Skin of body (tissue), 2 donors: ENCODE data around the gene USP21. TPM values are rescaled to one million over a fixed set of nuclear protein-coding genes. Genes with fewer than 3 reads are reported as not detected.
A peak's percentile ranks its signal among the peaks of the same experiment; 100 is the strongest.

Experiments
- DNase-seq: peaks from one replicate; lab custom pipeline; 2025; lab: John Stamatoyannopoulos, UW
- total RNA-seq: library from RNA; depleted of rRNA; stranded (reverse); fragments of >200 nt; gene quantifications from one replicate; pipeline ENCODE4 v1.2.3, GENCODE V29; 2014

The USP21 gene
- total RNA-seq, 1 donor from 2014 or later = 8.4 TPM

DNA sequence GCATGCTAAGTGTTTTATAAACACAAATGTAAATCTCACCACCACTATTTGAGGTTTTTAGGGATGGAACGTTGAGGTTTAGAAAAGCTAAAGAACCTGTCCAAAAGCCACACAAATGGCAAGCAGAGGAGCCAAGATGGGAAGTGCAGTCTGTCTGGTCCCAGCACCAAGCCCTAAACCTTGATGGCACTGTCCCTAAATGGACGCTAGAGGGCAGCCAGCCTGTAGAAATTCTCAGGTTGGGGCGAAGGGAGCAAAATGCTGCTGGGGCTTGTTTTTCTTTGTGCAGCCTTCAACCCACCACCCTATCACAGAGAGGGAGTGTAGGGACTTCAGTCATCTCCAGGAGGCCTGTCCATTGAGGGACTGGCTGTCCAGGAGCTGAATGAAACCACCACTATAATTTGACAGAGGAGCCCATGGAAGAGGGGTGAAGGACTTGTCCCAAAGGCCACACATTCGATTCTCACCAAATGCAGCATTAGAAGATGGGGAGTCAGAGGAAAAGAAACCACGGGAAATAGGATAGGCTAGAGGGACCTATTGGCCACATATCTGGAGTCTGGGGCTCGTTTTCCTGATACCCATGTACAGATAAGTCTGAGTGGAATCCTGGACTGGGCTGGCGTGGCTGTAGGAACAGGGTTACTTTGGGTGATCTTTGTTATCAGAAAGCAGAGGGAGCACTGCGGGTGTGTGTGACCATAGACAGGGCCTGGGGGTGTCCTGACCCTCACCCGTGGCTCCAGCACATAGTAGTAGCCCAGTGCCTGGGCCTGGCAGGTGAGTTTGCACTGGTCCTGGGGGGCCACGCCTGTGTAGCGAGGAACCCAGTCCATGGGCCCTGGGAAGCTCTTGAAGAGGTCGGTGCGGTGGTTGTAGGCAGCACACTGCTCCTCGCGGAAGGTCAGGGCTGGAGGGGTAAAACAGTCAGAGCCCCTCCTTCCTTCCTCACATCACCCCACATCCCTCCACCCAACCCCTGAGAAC lies 33.5 kb downstream of the USP21 start:
- peak; percentile 46 for DNase-seq

DNA sequence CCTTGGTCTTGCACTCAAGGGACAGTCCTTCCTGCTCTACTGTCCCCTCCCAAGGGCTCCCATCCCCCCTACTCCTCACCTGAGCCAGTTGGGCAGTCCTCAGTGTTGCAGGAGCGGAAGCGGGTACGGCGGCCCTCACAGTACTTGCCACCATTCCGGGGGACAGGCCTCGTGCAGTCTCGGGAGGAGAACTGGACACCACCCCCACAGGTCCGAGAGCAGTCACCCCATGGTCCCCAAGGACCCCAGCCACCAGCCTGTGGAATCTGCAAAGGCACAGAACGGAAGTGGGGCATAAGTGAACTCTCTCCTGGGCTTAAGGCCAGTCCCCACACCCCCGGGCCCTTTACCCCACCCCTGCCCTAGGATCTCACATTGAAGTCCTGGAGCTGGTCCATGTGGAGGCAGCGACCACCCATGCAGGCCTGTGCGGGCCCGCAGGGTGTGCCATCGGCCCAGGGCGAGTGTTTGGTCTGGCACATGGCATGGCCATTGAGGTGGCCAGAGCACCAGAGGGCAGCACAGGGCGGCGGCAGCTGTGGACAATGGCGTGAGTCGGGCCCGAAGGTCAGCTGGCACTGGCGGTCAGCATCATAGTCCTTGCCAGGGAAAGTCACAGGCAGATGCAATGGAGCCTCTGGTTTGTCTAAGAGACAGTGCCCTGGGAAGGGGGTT lies 34.4 kb downstream of the USP21 start:
- no peak for DNase-seq

DNA sequence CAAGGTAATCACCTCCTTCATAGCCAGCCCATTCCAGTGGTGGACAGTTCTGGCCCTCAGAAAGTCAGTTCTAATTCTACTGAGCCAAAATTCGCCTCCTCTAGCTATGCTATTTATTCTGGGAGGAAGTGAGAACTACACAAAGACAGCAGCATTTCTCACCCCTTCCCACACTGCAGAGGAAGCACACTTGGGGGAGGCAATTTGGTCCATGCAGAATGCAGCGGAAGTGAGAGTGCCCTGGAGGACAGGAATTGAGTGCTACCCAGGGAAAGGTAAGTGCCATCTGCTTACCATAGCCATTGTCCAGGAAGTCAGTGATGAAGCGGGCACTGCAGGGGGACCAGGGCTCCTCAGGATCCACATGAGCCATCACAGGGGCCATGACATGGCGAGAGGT lies 35.9 kb downstream of the USP21 start:
- no peak for DNase-seq

DNA sequence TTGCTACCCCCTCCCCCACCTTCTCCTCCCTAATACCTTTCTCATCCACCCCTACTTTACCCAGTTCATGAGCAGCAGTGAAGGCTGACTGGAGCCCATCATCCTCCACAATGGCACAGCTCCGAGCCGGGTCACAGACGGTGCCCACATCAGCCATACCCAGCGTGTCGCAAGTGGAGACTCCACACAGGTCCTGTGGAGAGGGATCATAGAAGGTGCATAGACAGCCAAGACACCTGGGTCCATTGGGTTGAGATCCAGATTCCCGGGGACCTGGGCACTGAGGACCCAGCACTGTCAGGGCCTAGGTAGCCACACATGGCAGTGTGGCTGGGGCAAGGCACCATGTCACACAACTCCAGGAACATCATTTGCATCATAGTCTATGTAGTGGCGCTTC lies 36.8 kb downstream of the USP21 start:
- DNase-seq = no peak

DNA sequence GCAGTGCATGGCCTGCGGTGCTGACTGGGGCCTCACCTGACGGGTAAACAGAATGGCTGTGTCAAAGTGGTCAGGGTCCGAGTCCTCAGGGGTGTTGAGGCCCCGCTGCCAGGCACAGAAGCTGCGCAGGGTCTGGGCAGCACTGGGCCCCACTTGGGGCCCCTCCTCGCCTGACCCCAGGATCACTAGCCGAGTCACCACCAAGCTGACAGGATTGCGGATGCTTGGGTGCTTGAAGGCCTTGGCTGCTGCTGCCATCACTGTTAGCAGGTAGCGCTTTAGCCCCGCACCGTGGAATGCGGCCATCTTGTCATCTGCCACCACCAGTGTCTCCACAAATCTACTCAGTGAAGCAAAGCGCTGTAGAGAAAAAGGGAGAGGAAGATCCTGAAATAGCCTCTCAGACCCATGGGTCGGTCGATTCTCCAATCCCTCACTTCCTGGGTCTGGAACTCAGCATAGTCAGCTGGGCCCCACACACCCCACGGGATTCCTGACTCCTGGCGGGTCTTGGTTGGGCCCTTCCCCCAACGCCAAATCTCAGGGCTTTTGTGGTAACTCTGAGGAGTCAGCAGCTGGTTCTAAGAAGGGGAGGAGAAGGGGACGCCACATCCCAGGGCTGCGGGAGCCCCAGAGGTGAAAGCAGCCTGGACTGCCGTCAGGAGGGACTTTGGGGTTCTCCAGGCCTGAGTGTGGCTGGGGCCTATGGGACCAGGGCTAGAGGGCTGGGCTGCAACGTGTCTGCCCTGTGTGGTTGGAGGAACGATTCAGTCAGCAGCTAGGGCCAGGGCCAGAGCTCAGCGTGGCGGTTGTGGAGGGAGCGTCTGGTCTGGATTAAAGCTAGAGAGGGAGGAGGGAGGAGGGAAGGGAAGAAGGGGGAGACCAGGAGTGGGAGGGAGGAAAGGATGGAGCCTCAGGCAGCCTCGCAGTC lies 37.5 kb downstream of the USP21 start:
- DNase-seq = peak; percentile 86

DNA sequence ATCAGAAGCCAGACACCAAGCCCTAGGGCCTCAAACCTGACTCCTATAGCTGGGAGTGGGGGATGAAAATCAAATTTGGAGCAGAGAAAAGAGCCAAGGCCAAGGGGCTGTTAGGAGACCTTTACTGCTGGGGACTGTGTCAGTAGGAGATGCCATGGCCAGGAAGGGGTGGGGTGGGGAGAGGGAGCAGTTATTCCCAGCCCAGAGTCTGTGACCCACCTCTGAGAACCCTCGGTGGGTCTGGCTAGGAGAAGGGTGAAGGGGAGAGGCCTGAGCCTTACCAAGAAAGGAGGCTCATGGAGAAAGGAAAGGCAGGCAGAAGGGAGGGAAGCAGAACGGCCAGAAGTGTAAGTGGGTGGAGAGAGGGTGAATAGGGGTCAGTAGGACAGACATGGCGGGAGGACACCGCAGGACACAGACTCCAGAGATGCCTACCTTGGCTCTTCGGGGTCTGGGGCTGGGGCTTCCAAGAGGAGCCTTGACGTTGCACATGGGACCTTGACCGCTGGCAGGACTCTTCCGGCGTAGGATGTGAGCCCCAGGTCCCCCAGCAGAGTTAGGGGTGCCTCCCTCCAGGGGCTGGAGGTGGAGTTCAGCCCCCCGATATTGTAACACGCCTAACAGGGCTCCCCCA lies 38.4 kb downstream of the USP21 start:
- no peak for DNase-seq

DNA sequence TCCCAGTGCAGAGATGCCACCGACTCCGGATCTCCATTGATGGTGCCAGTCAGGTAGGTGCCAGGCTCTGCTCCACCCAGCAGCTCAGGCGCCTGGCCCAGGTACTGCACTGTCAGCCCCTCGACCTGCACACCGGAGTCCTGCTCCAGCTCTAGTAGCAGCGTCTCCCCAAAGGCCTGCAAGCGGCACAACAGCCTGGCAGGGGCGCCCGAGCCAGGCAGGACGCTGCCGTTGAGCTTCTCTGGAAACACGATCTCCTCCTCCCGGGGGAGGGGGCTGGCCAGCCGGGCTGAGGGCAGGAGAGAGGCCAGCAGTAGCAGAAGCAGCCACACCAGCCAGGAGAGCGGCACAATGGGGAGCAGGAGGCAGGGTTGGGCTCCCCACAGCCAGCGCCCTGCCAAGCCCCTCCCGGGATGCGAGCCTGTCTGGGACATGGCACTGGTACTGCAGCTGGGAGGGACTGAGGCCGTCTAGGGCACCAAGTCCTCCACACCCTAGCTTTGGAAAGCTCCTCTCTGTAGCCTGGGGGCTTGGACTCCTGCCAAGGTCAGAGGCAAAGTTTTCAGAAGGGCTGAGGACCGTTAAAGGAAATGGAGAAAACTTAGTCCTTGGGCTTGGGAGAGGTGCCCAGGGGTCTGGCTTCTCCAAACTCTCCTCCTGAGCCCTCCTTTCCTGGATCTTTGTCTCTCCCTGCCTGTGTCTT lies 39.0 kb downstream of the USP21 start:
- DNase-seq = peak; percentile 60

DNA sequence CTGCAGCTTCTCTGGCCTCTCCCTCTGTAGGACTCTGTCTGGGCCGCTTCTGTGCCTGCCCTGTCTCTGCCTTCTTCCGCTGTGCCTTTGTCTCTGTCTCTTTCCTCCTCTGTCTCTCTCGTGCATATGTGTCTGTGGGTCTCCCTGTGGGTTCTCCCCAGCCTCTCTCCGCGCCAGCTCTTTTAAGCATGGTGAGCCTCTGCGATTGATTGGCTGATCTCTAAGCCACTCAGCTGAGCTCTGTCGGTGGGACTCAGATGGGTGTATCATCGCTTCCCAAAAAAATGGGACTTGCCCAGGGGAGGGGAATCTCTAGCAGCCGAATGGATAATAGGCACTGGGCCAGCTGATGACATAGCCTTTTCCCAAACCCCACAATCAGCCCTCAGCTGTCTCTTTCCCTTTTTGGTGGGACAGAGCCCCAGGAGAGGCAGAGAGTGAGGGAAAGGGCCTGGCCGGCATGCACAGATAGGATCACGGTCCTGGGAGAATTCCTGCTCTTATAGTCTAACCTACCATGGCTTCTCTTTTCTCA lies 39.7 kb downstream of the USP21 start, which contains the start of gene ADAMTS4:
TSS of gene ADAMTS4 (minus strand) at position 158 of the 535 bp plus-strand sequence. CDS start 427 bp downstream, outside the sequence.
- peak; percentile 98 for DNase-seq

DNA sequence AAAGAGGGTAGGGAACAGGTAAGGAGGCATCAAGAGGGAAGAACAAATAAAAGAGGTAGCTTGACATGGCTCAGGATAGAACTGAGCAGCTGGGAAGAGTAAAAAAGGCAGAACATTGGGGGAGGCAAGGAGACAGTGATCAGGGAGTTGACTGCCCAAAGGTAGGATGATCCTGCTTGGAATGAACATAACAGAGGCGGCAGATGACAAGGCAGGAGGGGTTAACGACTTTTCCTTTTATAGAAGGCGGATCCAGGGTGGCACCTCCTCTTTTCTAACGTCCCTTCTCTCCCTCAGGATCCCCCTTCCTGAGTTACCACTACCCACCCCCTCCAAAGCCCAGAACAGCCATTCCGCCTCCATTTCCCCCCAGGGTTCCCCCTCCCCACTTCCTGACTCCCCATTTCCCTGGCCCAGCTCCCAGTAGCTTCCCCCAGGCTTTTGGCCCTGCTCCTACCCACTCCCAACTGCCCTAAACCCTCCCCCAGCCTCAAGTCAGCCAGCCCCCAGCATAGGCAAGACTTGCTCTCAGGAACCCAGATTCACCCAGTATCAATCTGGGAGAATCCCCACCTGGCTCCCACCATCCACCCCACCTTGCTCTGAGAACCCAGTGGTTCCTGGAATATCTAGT lies 40.3 kb downstream of the USP21 start:
- peak; percentile 18 for DNase-seq

DNA sequence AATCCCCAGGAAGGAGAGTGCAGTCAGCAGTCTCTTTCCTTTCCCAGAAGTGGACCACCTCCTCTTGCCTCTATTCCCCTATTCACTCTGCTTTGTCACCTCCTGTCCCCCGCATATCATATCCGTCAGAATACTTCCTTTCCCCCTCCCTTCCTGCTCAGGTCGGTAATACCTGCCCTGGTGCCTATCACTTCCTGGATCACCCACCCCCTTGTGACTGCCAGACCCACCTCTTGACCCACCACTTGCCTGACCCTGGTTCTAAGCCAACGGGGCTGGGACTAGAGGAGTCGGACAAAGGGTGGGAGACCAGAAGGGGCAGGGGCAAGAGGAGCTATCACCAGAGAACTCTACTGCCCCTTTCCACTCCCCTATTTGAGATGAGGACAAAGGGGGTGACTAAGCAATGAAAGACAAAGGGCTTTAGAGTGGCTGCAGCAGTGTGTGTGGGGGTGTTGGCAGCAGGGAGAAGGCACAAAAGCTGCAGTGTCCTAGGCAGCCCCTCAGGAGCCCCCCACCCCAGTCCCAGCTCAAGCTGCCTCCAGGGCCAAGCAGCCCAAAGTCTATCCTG lies 41.2 kb downstream of the USP21 start:
- DNase-seq = no peak

DNA sequence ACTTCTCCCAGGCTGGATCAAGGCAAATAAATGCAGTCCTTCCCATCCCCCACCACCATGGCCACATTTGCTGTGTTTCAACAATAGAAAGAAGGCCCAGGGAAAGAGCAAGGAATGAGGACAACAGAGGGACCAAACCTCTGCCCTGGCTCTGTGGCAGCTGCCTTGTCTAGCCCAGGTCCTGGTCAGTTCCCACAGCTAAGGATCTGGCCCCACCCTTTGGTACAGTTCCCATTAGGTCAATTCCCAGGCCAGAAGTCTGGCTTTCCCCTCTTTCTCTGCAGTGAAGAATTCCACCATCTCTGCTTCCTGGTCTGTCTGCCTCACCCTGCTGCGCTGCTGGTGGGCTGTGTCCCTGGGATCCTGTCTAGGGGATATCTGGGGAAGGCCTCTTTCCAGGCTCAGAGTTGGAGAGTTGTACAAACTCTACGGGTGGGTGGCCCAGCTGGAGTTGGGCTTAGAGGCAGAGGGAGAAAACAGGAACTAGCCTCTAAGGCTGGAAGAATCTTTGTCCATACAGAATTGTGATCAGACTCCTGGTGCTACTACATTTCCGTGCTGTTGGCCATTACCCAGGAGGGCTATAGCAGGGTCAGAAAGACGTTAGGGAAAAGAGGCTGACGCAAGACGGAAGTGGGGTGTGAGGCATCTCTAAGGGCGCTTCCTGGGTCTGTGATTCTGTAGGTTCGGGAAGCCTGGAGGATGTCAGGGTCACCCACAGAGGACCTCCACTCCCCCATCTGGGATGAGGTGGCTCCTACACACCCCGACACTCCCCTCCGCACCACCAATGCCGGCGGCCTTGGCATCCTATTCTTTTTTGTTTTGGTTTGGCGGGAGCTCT lies 41.9 kb downstream of the USP21 start:
- DNase-seq = peak; percentile 83

DNA sequence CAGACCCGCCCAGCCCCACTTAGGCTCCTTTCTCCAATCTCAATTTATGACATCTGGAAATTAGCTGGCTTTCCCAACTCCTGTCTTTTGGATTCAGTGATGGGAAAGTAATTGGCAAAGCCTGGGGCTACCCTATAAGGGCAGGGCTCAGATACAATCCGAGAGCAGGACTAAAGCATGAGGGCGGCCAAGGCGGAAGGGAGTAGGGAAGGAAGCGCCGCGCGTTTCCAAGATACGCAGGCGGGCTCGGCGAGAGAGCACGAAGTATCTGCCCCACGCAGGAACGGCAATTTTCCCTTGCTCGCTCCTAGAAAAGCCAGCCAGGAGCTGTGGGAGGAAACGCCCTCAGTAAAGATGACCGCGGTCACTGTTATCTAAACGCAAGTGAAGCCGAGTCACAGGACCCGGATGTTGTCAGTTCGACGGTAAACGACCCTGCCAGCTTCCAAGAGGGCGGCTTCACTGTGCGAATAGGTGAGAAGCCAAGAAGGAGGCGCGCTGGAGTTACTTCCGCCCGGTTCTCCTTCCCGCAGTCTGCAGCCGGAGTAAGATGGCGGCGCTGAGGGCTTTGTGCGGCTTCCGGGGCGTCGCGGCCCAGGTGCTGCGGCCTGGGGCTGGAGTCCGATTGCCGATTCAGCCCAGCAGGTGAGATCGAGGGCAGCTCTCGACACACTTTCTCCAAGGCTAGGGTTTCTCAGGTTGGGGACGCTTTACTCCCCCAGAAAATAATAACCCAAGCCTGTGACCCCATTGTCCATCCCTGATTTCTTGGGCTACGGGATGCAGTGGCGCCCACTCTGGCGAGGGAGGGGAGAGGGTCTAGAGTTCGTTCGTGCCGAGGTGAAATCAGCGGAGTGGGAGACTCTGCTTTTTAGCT lies 42.8 kb downstream of the USP21 start, which contains the start of gene NDUFS2:
TSS of gene NDUFS2 (plus strand) at position 532 of the 877 bp plus-strand sequence. CDS start at position 551, 19 bp downstream.
- peak; percentile 99 for DNase-seq

DNA sequence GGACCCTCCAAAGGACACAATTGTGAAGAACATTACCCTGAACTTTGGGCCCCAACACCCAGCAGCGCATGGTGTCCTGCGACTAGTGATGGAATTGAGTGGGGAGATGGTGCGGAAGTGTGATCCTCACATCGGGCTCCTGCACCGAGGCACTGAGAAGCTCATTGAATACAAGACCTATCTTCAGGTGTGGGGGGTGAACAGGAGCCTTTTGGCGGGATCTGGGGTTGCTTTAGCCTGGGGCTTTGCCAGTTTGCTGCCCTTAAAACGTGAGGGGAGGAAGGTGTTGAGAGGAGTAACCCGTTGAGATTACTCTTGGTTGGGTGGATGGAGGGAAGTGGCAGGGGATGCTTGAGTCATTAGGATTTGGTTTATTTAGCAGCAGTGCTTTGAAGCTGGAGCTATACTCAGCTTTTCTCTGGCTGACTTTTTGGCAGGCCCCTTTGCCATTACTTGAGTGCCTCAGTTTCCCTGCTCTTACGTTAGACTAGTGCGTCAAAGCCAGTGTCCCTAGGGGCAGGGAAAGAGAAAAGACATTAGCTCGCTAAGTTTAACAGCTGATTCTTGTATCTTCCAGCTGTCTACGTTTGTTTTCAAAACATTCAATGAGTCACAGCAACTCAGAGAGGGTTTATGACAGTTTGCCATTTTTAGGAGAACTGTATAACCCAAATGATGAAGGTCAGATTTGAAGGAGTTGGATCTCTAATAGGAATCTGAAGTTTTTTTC lies 47.3 kb downstream of the USP21 start:
- DNase-seq = no peak

DNA sequence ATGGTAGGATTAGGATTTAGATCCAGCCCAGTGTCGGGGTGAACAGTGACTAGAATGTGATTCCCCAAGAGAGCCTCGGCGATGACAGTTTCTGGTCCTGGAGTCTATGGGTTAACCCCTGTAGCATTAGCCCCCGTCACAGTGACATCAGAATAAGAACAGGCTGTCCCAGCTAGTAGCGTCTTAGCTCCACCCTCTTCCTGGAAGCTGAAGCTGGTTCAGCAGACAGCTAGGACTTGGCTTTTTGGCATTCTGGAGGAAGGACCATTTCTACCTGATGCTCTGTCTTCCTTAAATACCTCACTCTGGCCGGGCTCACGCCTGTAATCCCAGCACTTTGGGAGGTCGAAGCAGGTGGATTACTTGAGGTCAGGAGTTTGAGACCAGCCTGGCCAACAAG lies 47.9 kb downstream of the USP21 start:
- no peak for DNase-seq

DNA sequence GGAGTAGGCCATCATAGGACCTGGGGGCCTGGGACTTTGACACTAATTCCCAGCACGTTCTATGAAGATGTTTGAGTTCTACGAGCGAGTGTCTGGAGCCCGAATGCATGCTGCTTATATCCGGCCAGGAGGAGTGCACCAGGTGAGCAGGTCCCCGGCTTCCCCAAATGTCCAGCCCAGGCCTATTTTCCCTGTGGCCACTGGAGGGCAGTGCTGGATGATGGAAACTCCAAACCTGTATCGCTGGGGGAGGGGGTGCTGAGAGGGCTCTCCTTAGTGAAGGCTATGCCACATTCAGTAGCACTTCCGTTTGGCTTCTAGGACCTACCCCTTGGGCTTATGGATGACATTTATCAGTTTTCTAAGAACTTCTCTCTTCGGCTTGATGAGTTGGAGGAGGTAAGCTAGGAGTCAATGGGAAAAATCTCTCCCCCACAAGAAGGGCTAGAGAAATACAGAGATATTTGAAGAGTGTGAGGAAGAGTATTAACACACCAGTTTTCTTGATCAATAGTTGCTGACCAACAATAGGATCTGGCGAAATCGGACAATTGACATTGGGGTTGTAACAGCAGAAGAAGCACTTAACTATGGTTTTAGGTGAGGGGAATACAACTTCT lies 50.6 kb downstream of the USP21 start:
- DNase-seq = peak; percentile 39

DNA sequence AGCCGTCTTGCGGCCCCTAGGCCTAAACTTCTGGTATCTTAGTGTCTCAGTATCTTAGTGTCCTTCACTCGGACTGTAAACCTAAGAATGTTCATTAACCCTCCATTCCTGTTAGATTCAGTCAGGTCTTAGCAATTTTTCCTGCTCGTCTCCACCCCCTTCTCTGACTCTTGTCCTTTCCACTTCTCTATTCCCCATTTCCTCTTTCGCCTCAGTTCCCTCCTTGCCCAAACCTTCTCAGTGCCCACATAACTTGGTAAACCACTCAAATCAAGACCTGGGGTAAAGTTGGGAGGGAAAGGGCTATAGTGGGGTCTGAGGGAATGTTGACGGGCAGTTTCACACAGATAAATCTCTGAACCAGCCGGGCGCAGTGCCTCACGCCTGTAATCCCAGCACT lies 55.1 kb downstream of the USP21 start:
- DNase-seq = no peak
